ENCODE results near the gene MYOG.

Gene MYOG

GRCh38 chr1:203117611-203118575 is 32.1 kb upstream of the MYOG start:
- no peak for DNase-seq (ENCODE audit: low read depth in 2 of 2)

DNA sequence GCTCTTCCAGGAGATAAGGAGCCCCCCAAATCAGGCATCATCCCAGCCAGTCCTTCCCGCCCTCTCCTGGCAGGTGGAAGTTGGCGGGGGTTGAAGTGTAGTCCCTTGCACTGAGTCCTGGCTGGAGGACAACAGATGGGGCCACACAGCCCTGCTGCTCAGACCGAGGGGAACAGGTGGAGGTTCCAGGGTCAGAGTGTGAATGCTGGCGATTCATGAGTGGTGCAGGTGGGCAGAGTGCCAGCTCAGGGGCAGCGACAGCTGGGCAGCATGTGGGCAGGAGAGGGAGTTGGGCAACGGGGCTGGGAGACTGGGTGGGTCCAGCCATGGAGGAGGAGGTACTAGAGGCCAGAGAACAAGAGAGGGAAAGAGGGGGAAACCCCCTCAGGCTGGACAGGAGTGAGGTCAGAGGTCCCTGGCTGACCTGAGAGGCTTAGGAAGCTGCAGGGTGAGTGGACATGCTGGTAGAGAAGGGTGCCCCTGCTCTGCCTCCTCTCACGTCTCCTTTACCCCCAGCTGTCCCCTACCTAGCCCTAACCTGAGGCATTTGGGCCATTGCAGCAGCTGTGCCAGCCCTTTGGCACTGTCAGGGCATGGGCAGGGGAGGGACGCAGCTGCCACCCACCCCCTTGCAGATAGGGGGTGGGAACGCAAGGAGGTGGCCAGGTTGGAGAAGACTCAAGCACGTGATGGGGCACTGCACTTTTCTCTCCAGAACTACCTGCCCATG is 30.4 kb upstream of the MYOG start:
- DNase-seq (ENCODE audit: low read depth in 2 of 2) = no peak

DNA sequence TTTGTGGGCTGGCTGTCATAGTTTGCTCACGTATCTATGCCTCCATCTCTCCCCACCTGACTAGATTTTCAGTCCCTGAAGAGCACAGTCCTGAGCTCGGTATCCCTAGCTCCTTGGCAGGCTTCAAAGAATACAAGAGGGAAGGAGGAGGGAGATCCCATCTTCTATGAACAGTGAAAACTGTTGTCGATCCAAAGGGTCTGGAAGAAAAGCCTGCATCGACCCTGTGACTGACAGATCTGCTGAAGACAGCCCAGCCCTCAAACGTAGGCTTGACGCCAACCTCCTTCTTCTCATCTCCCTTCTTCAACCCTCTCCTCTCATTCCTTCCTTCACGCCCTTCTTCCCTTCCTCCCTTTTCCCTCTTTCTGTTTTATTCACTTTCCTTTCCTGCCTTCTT is 28.4 kb upstream of the MYOG start:
- DNase-seq (ENCODE audit: low read depth in 2 of 2) = no peak

- no peak for DNase-seq (ENCODE audit: low read depth in 2 of 2)
Observed at GRCh38 chr1:203113308-203113707, 27.5 kb upstream of the MYOG start.

- no peak for DNase-seq (ENCODE audit: low read depth in 2 of 2)
Observed at GRCh38 chr1:203112475-203112874, 26.7 kb upstream of the MYOG start.

GRCh38 chr1:203104789-203105390 is 19.1 kb upstream of the MYOG start:
- no peak for DNase-seq (ENCODE audit: low read depth in 2 of 2)

- DNase-seq (ENCODE audit: low read depth in 2 of 2) = no peak
Observed at GRCh38 chr1:203103829-203104495, 18.1 kb upstream of the MYOG start.

- DNase-seq (ENCODE audit: low read depth in 2 of 2) = no peak
Observed at GRCh38 chr1:203103216-203103615, 17.4 kb upstream of the MYOG start.

GRCh38 chr1:203101813-203102634 is 16.2 kb upstream of the MYOG start:
- no peak for DNase-seq (ENCODE audit: low read depth in 2 of 2)

DNA sequence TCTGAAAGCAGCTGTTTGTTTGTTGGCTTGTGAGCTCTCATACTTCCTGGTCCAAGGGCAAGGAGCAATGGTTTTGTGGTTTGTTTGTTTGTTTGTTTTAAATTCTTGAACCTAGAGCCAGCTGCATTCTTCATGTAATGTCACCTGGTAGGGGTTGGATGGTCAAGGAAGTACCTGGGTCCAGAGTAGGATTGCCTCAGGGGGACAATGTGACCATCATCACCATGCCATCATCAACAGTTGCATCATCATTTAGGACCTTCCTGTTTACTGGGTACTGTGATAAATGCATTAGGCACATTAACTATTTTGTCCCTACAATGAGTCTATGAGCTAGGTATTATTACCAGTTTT is 14.7 kb upstream of the MYOG start:
- DNase-seq (ENCODE audit: low read depth in 2 of 2) = no peak

GRCh38 chr1:203099805-203100515 is 14.1 kb upstream of the MYOG start:
- DNase-seq (ENCODE audit: low read depth in 2 of 2) = no peak

DNA sequence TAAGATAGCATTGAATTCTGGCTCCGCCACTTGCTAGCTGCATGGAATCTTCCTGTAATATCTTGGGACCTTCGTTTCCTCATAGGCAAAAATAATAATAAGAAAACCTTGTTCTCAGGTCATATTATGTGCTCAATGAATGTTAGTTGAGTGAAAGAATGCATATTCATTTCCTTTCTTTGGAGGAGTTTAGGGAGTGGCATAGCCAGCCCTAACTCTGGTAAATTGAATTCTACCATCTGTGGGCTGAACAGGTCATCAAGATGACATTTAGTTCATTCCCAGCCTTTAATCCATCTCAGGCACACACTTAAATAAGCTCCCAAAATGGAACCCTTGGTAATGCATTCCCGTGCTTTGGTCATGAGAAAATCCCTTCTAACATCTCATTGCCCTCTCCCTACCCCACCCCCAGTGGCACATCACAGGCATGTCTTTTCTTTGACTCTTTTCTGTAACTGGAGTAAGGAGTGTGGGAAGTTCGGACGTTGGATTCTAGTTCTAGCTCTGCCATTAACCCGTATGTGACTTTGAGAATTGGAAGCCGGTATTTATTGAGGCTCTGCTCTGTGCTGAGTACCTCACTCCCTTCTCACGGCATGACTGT is 13.2 kb upstream of the MYOG start:
- DNase-seq (ENCODE audit: low read depth in 2 of 2) = no peak

- no peak for DNase-seq (ENCODE audit: low read depth in 2 of 2)
Observed at GRCh38 chr1:203098445-203098844, 12.6 kb upstream of the MYOG start.

- DNase-seq (ENCODE audit: low read depth in 2 of 2) = no peak
Observed at GRCh38 chr1:203097001-203097400, 11.2 kb upstream of the MYOG start.

DNA sequence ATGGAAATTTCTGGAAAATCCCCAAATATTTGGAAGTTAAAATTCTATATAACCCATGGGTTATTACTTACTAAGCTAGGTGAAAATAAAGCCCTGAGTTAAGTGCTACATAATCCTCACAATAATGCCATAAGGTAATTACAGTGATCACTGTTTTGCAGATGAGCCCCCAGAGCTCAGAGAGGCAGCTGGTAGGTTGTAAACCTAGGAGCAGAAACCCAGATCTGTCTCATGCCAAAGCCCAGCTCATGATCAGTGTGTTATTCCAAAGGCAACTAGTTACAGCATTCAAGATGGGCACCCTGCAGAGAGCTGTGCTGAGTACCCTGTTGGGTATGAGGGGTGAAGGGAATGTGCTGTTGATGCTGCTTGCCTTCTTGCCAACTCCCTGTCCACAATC is 10.8 kb upstream of the MYOG start:
- no peak for DNase-seq (ENCODE audit: low read depth in 2 of 2)

GRCh38 chr1:203095061-203095690 is 9.4 kb upstream of the MYOG start:
- no peak for DNase-seq (ENCODE audit: low read depth in 2 of 2)

GRCh38 chr1:203093754-203094410 is 8.1 kb upstream of the MYOG start:
- DNase-seq (ENCODE audit: low read depth in 2 of 2) = no peak

DNA sequence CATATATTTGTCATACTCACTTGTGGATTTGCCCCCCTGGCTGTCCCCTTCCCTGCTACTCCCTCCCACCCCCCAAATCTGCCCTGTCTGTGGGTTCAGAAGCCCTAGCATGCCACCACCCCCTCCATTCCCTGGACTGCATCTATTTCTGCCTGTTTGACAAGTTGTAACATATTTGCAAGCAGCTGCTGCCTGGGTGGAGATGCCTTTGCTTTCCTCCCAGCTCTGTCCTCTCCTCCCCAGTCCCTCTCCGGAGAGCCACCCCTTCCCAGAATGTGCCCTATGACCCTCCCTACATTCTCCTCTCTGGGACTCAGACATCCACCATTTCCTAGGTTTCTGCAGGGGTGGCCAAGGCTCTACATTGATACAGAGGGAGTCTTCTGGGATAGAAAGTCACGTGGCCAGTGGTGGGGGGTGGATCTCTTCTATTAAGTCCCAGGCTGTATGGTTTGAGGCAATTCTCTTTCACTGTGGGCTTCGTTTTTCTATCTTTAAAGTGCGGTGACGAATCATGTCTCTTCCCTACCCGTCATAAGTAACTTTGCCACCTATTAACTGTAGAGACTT is 6.0 kb upstream of the MYOG start:
- no peak for DNase-seq (ENCODE audit: low read depth in 2 of 2)

- DNase-seq (ENCODE audit: low read depth in 2 of 2) = no peak
Observed at GRCh38 chr1:203091199-203091477, 5.3 kb upstream of the MYOG start.
